Measurements from ENCODE around the gene CPVL. TPM values are rescaled to one million over a fixed set of nuclear protein-coding genes. Genes with fewer than 3 reads are reported as not detected.

Gene CPVL
- polyA plus RNA-seq, 2 of the 4 experiments (the other 2 are of a cell fraction), result 0.05 TPM; not detected in 1

GRCh38 chr7:28976022-28976421 lies 170.3 kb downstream of the CPVL start:
- FAIRE-seq (no peak), DNase-seq (ENCODE audit: low read depth in 1 of 2, low spot score in 1 of 2) (no peak), ATAC-seq (no peak)
- H3K4me1 ChIP-seq, result no peaks in the 10 kb centered on the region
- TF ChIP-seq CHD4 (IDR thresholded peaks at IDR 0.05; ENCODE audit: borderline replicate concordance) (no peak), POLR2AphosphoS2 (conservative IDR thresholded peaks at IDR 0.05; ENCODE audit: low read length) (no peak)
- CTCF ChIA-PET, result interaction anchor here (0.8 to 1.8 kb wide), 3 partner anchors 49 to 131 kb away, joined by 3 to 5 read pairs (median 3); no protein-coding TSS in a partner anchor
- peaks cover 28% of the 10 kb centered on the region; the same call in 1 of the 3 replicates for H3K9me3 ChIP-seq
- POLR2A ChIA-PET, result no interaction called here
- no peak overlapping the region for H3K4me3 ChIP-seq
- 2% methylated on average over 3 of the region's 3 CpGs for WGBS (ENCODE audit: missing lambda C conversion rate)
- no peak overlapping the region for H3K4me2 ChIP-seq
- H3K27ac ChIP-seq, result no peak overlapping the region

GRCh38 chr7:28973591-28973990 lies 172.7 kb downstream of the CPVL start:
- Histone ChIP-seq H3K4me2 (no peak overlapping the region), H3K27ac (no peak overlapping the region), H3K9me3 (peaks cover 38% of the 10 kb centered on the region; the same call in 2 of the 3 replicates), H3K4me3 (no peak overlapping the region), H3K4me1 (no peaks in the 10 kb centered on the region)
- no peak for TF ChIP-seq EHMT2 (IDR thresholded peaks at IDR 0.05; ENCODE audit: low read depth)
- TF ChIP-seq, protein P1, sequence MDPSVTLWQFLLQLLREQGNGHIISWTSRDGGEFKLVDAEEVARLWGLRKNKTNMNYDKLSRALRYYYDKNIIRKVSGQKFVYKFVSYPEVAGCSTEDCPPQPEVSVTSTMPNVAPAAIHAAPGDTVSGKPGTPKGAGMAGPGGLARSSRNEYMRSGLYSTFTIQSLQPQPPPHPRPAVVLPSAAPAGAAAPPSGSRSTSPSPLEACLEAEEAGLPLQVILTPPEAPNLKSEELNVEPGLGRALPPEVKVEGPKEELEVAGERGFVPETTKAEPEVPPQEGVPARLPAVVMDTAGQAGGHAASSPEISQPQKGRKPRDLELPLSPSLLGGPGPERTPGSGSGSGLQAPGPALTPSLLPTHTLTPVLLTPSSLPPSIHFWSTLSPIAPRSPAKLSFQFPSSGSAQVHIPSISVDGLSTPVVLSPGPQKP (IDR thresholded peaks at IDR 0.05; ENCODE audit: low read depth, low read length), result no peak
- no peak for DNase-seq (ENCODE audit: low read depth in 1 of 2, low spot score in 1 of 2)
- WGBS (ENCODE audit: missing lambda C conversion rate), result 36% methylated on average over 3 of the region's 3 CpGs
- POLR2A ChIA-PET, result no interaction called here
- CTCF ChIA-PET, result no interaction called here
- ATAC-seq, result no peak
- FAIRE-seq, result no peak

DNA sequence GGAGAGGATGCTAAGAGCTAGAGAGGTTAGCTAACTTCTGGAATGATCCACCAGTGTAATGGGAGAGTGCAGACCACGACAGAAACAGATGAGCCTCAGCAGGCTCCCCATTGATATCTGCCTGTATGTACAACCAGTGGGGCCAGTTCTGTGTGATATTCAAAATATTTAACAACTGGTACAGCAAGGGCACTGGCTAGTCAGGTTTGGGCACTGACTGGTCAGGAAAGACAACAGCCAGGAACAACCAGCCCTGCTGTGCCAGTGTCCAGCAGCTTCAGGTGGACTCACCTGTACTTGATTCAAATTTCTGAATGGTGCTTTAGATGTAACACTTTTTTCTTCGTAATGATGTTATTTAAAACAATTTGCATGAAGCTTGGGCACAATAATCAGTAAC lies 182.3 kb downstream of the CPVL start:
- Histone ChIP-seq H3K27ac (no peak overlapping the region), H3K4me3 (no peak overlapping the region), H3K4me1 (no peaks in the 10 kb centered on the region), H3K9me3 (no peaks in the 10 kb centered on the region), H3K4me2 (no peak overlapping the region)
- FAIRE-seq (no peak), ATAC-seq (no peak), DNase-seq (ENCODE audit: low read depth in 1 of 2, low spot score in 1 of 2) (no peak)
- TF ChIP-seq JUN (IDR thresholded peaks at IDR 0.05) (no peak), NFE2L2 (conservative IDR thresholded peaks at IDR 0.05; ENCODE audit: low read length) (no peak), CBX2 (IDR thresholded peaks at IDR 0.05; ENCODE audit: borderline replicate concordance, low read depth) (no peak), NR3C1 (IDR thresholded peaks at IDR 0.05) (no peak), HDAC2 (IDR thresholded peaks at IDR 0.05) (no peak), CTCF (IDR thresholded peaks at IDR 0.05) (no peak), EP300 (IDR thresholded peaks at IDR 0.05) (no peak), TFCP2L1 (CRISPR knock-in tag; IDR thresholded peaks at IDR 0.05) (no peak), EHF (CRISPR knock-in tag; IDR thresholded peaks at IDR 0.05) (no peak), CHD2 (IDR thresholded peaks at IDR 0.05; ENCODE audit: low read length, partially characterized antibody) (no peak), RARB (CRISPR knock-in tag; IDR thresholded peaks at IDR 0.05) (no peak), ESRRA (IDR thresholded peaks at IDR 0.05; ENCODE audit: borderline replicate concordance, low read length) (no peak), JUNB (IDR thresholded peaks at IDR 0.05) (no peak), BCL3 (IDR thresholded peaks at IDR 0.05) (no peak), RNF2 (IDR thresholded peaks at IDR 0.05; ENCODE audit: borderline replicate concordance, low read depth) (no peak)
- TF ChIP-seq, protein P1 (IDR thresholded peaks at IDR 0.05; ENCODE audit: low read depth, low read length), result no peak
- ChIA-PET CTCF (no interaction called here), POLR2A (no interaction called here)
- 7% methylated on average over 2 of the region's 2 CpGs for WGBS (ENCODE audit: missing lambda C conversion rate)

Data from A549 (cell line).